Left ventricle myocardium inferior (tissue), 1 donor: ENCODE measurements around the gene GSPT1. TPM values are rescaled to one million over a fixed set of nuclear protein-coding genes. Genes with fewer than 3 reads are reported as not detected.
A peak's percentile ranks its signal among the peaks of the same experiment; 100 is the strongest.
"Not testable (repeated sequence)": the region's sequence is repeated elsewhere in the genome, so short reads cannot be mapped to it uniquely, and the experiment has no call there.

Experiments
- DNase-seq: peaks from one replicate; pipeline ENCODE4 v3.0.0-alpha.2; 2020
- H3K27ac ChIP-seq: fragments of 200-600 bp; replicated peaks from 2 replicates; pipeline ENCODE4 v1.8.0; 2021
- H3K27me3 ChIP-seq: fragments of 200-600 bp; 2 replicates; pipeline ENCODE4 v1.8.0; 2021; ENCODE audit warnings: low read depth
- H3K36me3 ChIP-seq: fragments of 200-600 bp; 2 replicates; pipeline ENCODE4 v1.8.0; 2021
- H3K4me1 ChIP-seq: fragments of 200-600 bp; 2 replicates; pipeline ENCODE4 v1.8.0; 2021
- H3K4me3 ChIP-seq: fragments of 200-600 bp; 2 replicates; pipeline ENCODE4 v1.8.0; 2021; ENCODE audit warnings: mild to moderate bottlenecking, moderate library complexity
- H3K9me3 ChIP-seq: fragments of 200-600 bp; replicated peaks from 2 replicates; pipeline ENCODE4 v1.8.0; 2021
- intact Hi-C: fragments of 100-400 bp; cut with micrococcal nuclease; formaldehyde crosslinking; loops from one replicate; pipeline ENCODE4 v1.11.0; 2022
- total RNA-seq: library from RNA; stranded (reverse); fragmentation: NEBNext Ultra II Directional; extraction: Animal tissue kit (Norgen Biotek cat#: 25700); gene quantifications from one replicate; pipeline ENCODE4 v1.2.1, GENCODE V29; 2021
- TF ChIP-seq, protein P1 (sequence below): fragments of 200-600 bp; IDR thresholded peaks from 2 replicates; pipeline ENCODE4 v1.8.0; 2021; ENCODE audit warnings: antibody characterized with exemption, mild to moderate bottlenecking, borderline replicate concordance
- donor health status: DM: no; HTN: yes; CAD: no; lungs with severe emphysema.

The GSPT1 gene
- total RNA-seq, 1 donor from 2014 or later = 82.3 TPM

GRCh38 chr16:11946433-11946832, 30.7 kb upstream of the GSPT1 start:
- H3K9me3 ChIP-seq = no peaks in the 10 kb centered on the region
- no peaks in the 10 kb centered on the region for H3K36me3 ChIP-seq
- H3K27me3 ChIP-seq = peaks cover 8% of the 10 kb centered on the region
- intact Hi-C loops = no loop called here
- DNase-seq = no peak
- no peak overlapping the region for H3K27ac ChIP-seq
- H3K4me3 ChIP-seq = no peak overlapping the region
- no peaks in the 10 kb centered on the region for H3K4me1 ChIP-seq
- TF ChIP-seq, protein P1, sequence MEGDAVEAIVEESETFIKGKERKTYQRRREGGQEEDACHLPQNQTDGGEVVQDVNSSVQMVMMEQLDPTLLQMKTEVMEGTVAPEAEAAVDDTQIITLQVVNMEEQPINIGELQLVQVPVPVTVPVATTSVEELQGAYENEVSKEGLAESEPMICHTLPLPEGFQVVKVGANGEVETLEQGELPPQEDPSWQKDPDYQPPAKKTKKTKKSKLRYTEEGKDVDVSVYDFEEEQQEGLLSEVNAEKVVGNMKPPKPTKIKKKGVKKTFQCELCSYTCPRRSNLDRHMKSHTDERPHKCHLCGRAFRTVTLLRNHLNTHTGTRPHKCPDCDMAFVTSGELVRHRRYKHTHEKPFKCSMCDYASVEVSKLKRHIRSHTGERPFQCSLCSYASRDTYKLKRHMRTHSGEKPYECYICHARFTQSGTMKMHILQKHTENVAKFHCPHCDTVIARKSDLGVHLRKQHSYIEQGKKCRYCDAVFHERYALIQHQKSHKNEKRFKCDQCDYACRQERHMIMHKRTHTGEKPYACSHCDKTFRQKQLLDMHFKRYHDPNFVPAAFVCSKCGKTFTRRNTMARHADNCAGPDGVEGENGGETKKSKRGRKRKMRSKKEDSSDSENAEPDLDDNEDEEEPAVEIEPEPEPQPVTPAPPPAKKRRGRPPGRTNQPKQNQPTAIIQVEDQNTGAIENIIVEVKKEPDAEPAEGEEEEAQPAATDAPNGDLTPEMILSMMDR = no peak

DNA sequence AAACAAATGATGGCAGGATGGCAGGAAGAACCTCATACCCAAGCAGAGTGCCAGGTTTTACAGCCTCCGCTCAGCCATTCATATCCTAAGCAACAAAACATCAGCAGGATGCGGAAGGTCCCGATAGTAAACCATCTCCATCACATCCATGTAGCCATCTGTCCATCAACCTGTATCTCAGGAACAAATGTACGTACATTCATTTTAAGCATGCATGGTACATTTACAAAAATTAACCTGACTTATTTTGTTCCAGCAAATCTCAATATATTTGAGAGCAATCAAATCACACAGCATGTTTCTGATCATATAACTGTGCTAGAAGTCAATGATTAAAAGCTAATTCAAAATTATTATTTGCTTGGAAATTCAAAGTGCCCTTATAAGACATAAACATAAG, 26.2 kb upstream of the GSPT1 start, which contains the start of gene NPIPB2:
TSS of gene NPIPB2 (minus strand) at position 101 of the 400 bp plus-strand sequence. CDS start at position 101, 0 bp downstream.
- H3K36me3 ChIP-seq, H3K27me3 ChIP-seq, DNase-seq, H3K27ac ChIP-seq, H3K4me3 ChIP-seq, intact Hi-C loops, H3K9me3 ChIP-seq, H3K4me1 ChIP-seq: not testable (repeated sequence)

DNA sequence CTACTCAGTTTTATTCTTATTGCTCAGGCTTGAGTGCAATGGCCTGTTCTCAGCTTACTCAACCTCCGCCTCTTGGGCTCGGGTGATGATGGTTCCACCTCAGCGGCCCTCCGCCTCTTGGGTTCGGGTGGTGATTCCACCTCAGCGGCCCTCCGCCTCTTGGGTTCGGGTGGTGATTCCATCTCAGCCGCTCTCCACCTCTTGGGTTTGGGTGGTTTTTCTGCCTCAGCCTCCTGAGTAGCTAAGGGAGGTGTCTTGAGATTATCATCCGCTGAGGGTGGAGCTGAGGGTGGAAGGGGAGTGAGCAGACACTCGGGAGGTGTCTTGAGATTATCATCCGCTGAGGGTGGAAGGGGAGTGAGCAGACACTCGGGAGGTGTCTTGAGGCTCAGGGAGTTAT, 11.6 kb upstream of the GSPT1 start:
- H3K36me3 ChIP-seq, DNase-seq, H3K27ac ChIP-seq, intact Hi-C loops, H3K4me1 ChIP-seq, H3K27me3 ChIP-seq, H3K9me3 ChIP-seq, H3K4me3 ChIP-seq: not testable (repeated sequence)

GRCh38 chr16:11924046-11924445, 8.3 kb upstream of the GSPT1 start:
- H3K9me3 ChIP-seq, H3K4me1 ChIP-seq, H3K27ac ChIP-seq, H3K4me3 ChIP-seq, H3K36me3 ChIP-seq, intact Hi-C loops, DNase-seq: not testable (repeated sequence)
- peaks cover 11% of the 10 kb centered on the region for H3K27me3 ChIP-seq

DNA sequence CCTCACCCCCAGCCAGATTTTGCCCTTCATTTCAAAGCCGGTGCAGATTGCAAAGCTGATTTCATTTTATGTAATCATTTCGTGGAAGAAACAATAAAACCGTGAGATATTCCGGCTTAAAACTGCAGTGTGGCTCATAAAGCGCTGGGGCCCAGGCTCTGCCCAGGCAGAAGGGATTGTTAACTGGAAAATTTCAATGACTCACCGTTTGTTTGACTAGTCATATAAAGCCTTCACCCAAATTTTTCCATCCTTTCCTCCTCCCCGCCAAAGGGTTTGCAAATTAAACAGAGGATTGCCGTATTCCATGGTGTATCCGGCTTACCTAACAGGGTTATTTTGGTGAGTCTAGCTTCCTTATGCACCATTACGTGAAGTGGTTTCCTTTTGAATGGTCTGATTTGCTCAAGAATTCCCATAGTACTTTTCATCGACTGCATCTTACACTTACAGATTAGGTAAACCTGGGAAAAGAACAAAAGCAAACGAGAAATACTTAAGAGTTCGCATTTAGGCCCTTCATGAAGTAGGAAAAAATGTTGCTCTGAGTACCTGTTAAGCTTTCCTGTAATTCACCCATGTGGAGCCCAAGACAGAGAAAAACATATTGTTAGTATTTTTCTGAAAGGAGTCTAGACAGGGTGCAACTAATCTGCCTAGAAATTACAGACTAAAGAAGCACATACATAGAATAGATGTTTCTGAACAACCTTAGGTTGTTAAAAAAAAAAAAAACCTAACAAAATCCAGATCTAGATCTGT, 949 bp upstream of the GSPT1 start:
- intact Hi-C loops = no loop called here
- TF ChIP-seq, protein P1 = no peak
- peaks cover 44% of the 10 kb centered on the region for H3K4me1 ChIP-seq
- H3K9me3 ChIP-seq = no peaks in the 10 kb centered on the region
- no peak for DNase-seq
- peaks cover 5% of the 10 kb centered on the region for H3K27me3 ChIP-seq
- H3K36me3 ChIP-seq = no peaks in the 10 kb centered on the region
- peak overlapping the region; percentile 98 for H3K27ac ChIP-seq
- H3K4me3 ChIP-seq = peak overlapping the region; percentile 97

DNA sequence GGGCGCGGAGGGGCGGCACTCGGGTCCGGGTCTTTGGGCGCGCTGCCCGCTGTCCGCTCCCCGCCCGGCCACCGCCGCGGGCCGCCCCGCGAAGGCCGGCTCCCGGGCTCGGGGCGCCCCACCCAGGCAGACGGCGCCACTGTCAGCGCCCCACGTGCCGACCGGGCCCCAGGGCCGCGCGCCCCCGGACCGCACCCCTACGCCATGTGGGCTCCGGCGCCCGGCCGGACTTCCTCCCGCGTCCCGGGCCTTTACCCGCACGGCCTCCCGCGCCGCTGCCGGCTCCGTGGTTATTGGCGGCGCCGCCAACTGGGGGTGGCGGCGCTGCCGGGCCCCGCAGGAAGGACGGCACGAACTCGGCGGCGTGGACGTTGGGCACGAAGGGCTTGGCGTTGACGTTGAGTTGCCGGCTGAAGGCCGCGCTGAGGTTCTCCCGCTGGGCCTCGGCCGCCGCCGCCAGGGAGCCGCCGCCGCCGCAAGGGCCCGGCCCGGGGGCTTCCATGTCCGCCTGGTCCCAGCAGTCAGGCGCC, 577 bp downstream of the GSPT1 start:
- no peaks in the 10 kb centered on the region for H3K27me3 ChIP-seq
- H3K36me3 ChIP-seq = no peaks in the 10 kb centered on the region
- H3K9me3 ChIP-seq = no peaks in the 10 kb centered on the region
- peak; percentile 38 for DNase-seq
- H3K4me1 ChIP-seq = peaks cover 59% of the 10 kb centered on the region
- peak overlapping the region; percentile 97 for H3K4me3 ChIP-seq
- peak overlapping the region; percentile 98 for H3K27ac ChIP-seq
- TF ChIP-seq, protein P1 = peak; percentile 28
- intact Hi-C loops = no loop called here
